Fibroblast of upper back skin (primary cell): ENCODE data around the gene NUAK1.

Experiments used
- DNase-seq: peaks from one replicate; pipeline ENCODE4 v3.0.0-alpha.2; 2013

Gene NUAK1

DNA sequence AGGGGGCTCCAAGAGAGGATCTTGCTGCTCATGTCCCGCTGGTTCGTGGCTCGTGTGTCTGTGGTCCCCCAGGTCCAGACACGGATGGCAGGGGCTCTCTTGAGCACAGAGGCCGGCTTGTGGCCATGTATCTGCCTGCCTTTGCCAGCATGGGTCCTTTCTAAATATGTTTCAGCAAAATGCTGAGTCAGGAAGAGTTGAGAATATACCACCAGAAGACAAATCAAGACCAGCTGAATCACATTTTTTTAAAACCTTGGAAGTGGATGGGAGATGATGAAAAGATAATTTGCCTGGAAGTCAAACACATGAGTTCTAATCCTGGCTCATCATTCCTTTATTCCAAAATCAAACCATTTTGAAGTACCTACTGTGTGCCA, 58.0 kb downstream of the NUAK1 start:
- peak; percentile 83 for DNase-seq

DNA sequence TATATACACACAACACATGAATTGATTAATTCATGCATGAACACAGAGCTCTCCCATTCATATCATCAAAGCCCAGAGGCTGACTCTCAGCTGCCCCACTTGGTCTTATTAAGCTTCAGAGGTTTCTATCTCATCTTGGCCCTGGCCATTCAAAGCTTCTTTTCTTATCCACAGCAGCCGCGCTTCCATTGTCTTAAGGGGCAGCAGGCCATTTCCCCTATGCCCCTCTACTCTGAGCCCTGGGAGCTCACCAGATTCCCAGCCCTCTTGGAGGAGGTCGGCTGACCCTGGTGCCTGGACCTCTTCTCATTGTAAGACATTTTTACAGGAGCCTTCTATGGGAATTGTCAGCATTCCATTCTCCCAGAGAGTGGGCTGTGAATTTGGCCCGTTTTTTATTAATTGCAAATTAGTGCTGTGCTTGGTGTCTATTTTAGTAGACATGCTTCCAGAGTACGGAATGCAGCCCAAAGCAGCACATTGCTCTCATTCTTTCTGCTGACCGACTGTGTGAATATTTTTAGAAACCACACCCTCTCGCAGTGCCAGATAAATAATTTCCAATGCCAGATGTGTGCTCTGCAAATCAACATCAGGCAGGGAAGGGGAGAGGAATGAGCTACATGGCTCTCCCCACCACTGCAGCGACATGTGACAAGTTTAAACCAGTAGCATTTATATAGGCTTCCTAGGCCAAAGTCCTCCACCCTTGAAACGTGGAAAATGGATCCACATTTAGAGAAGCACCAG, 58.5 kb downstream of the NUAK1 start:
- peak; percentile 95 for DNase-seq

- DNase-seq: no peak
Observed at GRCh38 chr12:106079148-106079738, 59.5 kb downstream of the NUAK1 start.

- peak; percentile 69 for DNase-seq
Observed at GRCh38 chr12:106078358-106079010, 60.3 kb downstream of the NUAK1 start.

GRCh38 chr12:106074706-106075392, 63.9 kb downstream of the NUAK1 start:
- peak; percentile 90 for DNase-seq

- DNase-seq: no peak
Observed at GRCh38 chr12:106074361-106074705, 64.4 kb downstream of the NUAK1 start.

DNA sequence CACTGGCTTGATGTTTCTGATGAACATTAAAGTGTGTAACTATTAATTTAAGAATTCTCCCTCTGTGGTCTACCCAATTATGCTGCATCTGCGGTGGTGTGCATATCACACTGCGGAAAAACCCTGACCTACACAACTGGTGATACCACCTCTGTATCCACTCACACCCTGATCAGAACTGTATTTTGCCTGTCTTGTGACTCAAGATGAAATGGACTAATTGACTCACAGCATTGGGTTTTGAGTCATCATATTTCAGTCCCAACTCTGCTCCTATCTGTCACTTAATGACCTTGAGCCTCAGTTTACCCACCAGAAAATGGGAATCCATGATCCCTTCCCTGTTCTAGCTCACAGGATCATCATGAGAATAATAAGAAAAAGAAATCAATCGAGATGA, 65.6 kb downstream of the NUAK1 start:
- DNase-seq: no peak

DNA sequence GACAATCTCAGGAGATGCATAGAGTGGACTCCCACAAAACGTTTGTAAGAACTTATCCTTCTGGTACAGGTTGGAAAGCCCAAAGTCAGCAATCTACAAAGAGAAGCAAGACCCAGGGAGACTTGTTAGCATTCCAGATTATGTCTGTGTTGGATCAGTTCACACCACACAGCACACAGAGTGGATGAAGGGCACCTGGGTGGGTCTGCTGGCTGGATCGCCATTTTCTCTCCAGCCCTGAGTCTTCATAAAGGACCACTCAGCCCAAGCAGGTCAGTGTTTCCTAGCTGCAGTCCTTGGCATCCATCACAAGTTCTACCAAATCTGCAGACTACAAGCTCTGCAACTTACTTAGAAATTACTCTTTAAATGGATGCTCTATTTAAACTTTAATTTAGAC, 66.0 kb downstream of the NUAK1 start:
- DNase-seq: no peak

DNA sequence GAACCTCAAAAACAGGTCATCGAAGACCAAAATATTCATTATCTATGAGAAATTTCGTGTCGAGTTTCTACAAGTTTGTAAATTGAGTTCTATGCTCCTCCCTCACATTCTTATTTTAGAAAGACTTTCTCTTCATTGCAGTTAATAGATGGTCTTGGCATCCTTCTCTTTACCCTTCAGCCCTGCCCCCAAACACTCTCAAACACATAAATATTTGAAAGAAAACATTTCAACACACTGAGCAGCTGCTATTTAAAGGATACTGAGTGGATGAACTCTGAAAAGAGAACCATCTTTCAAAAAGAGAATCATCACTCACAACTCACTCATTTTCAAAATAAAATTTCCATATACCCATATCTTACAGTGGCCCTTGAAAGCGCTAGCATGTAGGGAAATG, 67.1 kb downstream of the NUAK1 start:
- no peak for DNase-seq

DNA sequence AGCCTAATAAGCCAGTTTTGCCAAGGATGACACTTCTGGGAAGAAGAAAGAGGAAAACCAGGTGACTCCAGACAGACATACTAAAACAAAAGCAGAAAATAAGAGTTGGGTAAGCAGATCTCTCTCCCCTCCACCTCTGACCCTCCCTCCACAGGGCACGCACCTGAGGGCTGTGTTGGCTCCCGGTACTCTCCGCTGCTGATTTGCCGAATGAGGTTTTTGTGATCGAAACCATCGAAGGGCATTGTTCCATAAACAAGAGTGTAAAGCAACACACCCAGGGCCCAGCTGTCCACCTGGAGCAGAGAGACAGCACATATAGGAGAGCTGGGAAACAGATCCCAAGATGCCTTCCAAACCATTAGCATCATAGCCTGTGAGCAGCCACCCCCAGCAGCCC, 68.1 kb downstream of the NUAK1 start:
- DNase-seq: no peak

- no peak for DNase-seq
Observed at GRCh38 chr12:106070147-106070546, 68.6 kb downstream of the NUAK1 start.

DNA sequence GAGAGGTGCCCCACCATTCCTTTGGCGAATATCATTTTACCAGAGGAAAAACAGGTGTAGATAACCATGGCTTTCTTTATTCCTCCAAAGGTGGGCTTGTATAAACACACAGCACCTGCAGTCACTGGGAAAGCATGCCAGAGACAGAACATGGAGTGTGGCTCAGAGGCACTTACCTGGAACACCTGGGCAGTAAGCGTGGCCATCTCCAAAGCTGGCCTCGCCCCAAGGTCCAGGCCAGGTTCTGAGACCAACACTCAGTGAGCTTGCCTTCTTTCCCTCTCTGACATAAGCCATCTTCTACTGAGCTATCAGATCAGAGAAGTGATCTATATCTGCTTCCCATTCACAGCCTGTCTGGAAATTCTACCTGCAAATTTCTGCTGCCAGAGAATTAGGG, 70.5 kb downstream of the NUAK1 start:
- no peak for DNase-seq

DNA sequence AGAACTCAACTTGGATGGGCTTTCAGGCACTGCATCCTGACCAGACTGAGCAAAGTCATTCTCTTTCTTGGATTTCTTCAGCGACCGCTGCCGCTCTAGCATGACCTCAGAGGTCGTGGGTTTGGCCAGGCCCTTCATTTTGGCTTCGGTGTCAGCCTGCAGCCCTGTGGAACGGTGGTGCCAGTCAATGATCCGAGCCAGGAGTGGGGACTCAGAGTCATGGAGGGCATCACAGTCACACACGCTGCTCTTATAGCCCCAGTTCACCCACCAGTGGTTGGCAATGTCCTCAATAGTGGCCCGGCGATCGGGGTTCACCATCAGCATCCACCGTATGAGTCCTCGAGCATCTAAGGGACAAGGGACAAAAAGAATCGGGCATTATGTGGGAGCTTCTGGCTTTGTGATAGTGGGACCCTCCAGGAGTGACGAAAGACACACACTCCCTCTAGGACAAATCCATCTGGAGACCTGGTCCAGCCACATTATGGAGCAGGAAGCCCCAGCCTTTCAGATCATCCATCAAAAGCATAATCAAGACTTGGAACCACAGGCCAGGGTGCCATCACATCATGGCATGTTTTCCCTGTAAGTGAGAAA, 71.0 kb downstream of the NUAK1 start:
- no peak for DNase-seq

DNA sequence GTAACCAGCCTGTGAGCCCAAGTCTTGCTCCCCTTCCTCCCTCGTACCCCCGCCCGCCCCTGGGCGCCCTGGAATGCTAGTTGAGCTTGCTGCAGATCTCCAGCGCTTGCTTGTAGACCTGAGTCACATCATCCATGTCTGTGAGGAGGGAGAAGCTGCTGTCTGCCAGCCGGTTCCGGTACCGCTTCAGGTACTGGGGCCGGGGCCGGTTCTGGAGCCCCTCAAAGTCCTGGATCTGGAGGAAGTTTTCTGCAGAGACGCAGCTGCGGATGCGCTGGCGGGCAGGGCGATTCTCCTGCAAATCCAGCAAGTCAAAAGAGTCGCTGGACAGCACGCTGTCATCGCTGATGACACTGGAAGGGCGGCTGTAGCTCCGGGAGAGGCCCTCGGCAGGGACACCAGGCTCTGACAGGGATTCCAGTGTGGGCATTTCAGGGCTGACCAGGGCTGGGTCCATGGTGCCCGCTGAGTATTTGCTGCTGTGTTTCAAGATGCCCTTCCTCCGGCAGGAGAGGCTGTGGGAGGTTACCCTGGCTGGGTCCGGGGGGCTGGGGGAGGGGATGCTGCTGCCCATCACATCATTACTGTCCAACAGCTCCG, 71.9 kb downstream of the NUAK1 start:
- DNase-seq: no peak

GRCh38 chr12:106066051-106066705, 72.6 kb downstream of the NUAK1 start:
- DNase-seq: no peak

- DNase-seq: no peak
Observed at GRCh38 chr12:106065506-106065905, 73.2 kb downstream of the NUAK1 start.

DNA sequence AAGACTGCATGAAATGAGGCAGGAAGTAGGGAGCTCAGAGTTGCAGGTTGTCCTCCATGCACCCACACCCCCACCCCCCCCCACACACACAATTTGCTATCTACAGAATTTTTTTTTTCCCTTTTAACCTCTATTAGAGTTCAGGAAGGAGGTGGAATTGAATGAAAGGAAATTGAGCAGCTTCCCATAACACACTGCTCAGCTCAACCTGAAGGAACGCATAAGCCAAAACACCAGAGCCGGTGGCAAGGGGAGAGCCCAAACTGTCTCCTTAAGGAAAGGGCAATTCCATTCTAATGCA, 74.1 kb downstream of the NUAK1 start:
- DNase-seq: no peak

- no peak for DNase-seq
Observed at GRCh38 chr12:106063826-106064720, 74.7 kb downstream of the NUAK1 start.

- DNase-seq: no peak
Observed at GRCh38 chr12:106062693-106063092, 76.1 kb downstream of the NUAK1 start.

DNA sequence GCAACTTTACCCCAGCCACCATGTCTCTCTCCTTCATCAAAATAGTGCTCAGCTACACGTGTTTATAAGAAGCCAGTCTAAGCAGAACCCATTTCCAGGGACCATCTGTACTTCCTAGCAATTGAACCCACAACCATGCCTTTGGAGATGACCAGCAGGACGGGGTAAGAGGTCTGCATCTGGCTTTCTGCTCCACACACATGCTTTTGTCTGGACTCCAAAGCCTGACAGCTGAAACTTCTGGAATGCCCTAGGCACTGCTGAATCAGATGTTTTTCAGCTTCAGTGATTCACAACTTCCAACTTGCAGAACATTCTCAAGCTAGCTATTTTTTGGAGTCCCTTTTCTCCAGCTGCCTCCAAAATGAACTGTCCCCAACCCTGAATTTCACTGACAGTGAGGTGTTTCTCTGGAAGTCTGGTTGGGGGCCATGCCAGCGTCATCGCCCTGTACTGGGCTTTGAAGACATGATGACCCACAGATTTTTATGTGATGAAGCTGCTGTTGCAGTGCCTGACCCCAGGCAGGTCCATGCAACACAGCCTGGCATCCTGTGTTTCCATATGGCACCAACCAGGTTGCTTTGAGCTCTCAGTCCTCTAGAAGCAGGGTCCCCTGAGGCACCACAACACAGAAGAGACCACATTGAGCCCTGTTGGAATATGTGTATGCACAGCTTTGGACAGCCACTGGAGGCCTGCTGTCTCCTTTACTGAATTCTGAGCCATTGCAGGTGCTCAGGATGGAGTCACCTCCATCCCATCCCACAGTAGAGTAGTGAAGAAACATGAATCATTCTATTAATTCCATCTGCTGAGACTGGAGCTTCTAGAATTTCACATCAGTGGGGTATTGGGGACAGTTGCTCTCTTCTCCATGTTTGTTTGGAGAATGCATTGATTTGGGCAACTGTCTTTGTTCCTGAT, 80.2 kb downstream of the NUAK1 start:
- DNase-seq: peak; percentile 77
